ENCODE measurements around the gene ATF4. TPM values are rescaled to one million over a fixed set of nuclear protein-coding genes. Genes with fewer than 3 reads are reported as not detected.

ATF4 gene
- total and polyA plus RNA-seq, 7 donors, result 246 to 1,369 (median 839) TPM

GRCh38 chr22:39476664-39477063 lies 43.7 kb upstream of the ATF4 start:
- no peak for ATAC-seq
- DNase-seq, result no peak
- H3K36me3 ChIP-seq (ENCODE audit: insufficient read depth in 1 of 2, low read depth in 1 of 2), result no peaks in the 10 kb centered on the region
- no peaks in the 10 kb centered on the region for H3K9me3 ChIP-seq
- TF ChIP-seq, protein P1, sequence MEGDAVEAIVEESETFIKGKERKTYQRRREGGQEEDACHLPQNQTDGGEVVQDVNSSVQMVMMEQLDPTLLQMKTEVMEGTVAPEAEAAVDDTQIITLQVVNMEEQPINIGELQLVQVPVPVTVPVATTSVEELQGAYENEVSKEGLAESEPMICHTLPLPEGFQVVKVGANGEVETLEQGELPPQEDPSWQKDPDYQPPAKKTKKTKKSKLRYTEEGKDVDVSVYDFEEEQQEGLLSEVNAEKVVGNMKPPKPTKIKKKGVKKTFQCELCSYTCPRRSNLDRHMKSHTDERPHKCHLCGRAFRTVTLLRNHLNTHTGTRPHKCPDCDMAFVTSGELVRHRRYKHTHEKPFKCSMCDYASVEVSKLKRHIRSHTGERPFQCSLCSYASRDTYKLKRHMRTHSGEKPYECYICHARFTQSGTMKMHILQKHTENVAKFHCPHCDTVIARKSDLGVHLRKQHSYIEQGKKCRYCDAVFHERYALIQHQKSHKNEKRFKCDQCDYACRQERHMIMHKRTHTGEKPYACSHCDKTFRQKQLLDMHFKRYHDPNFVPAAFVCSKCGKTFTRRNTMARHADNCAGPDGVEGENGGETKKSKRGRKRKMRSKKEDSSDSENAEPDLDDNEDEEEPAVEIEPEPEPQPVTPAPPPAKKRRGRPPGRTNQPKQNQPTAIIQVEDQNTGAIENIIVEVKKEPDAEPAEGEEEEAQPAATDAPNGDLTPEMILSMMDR (IDR thresholded peaks at IDR 0.05), result no peak
- intact Hi-C loops (cut with DNase I), result no loop called here
- H3K27ac ChIP-seq, result no peak overlapping the region
- no peaks in the 10 kb centered on the region for H3K4me1 ChIP-seq
- no peak overlapping the region for H3K4me3 ChIP-seq
- 79 to 80% (median 80%) methylated on average over 13 of the region's 13 CpGs for WGBS, 3 donors
- H3K27me3 ChIP-seq (ENCODE audit: insufficient read depth in 3 of 3, low read length in 2 of 3), result no peaks in the 10 kb centered on the region

DNA sequence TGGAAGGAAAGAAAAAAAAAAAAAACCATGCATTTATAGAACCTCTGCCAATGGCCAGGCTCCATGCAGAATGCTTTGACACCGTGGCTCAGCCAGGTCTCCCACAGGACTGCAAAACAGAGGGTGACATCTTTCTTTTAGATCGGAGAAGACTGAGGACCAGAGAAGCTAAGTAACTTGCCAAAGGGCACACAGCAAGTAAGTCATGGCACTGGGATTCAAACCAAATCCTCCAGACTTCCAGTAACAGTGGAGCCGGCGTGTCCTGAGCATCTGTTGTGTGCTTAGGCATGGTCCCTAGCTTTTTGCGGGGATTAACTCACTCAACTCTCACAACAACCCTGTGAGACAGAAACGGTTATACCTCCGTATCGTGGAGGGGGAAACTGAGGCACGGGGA lies 42.8 kb upstream of the ATF4 start:
- 51 to 60% (median 57%) methylated on average over 9 of the region's 9 CpGs for WGBS, 3 donors

DNA sequence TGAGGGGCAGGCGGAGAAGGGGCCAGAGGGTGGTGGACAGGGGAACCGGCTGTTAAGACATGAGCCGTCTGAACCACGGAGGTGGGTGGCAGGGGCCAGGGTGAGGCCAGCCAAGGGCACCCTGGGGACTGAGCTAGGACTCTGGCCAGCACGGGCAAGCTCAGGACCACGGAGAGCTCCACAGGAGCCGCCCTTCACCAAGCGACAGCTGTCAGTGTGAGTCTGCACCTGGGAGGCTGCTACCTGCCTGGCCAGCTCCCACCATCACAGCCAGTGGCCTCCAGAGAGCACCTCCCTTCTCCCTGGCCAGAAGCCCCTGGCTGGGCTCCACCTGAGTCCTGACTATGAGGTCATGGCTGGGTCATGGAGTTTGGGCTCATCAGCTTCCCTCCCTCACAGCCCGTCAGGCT lies 41.9 kb upstream of the ATF4 start:
- intact Hi-C loops (cut with DNase I), result no loop called here
- Histone ChIP-seq H3K9me3 (no peaks in the 10 kb centered on the region), H3K4me3 (no peak overlapping the region), H3K27ac (no peak overlapping the region), H3K27me3 (ENCODE audit: insufficient read depth in 3 of 3, low read length in 2 of 3) (no peaks in the 10 kb centered on the region), H3K36me3 (ENCODE audit: insufficient read depth in 1 of 2, low read depth in 1 of 2) (no peaks in the 10 kb centered on the region), H3K4me1 (no peaks in the 10 kb centered on the region)
- TF ChIP-seq, protein P1 (IDR thresholded peaks at IDR 0.05), result no peak
- ATAC-seq (peak in 3 of 4 donors; percentile 32 to 51 (median 39)), DNase-seq (peak in 1 of 2 donors; percentile 55)
- WGBS, 3 donors, result 24 to 34% (median 25%) methylated on average over 9 of the region's 9 CpGs

More for the DNA sequence above, 42.8 kb upstream of the ATF4 start:
- Histone ChIP-seq H3K9me3 (no peaks in the 10 kb centered on the region), H3K27me3 (ENCODE audit: insufficient read depth in 3 of 3, low read length in 2 of 3) (no peaks in the 10 kb centered on the region), H3K4me1 (no peaks in the 10 kb centered on the region), H3K36me3 (ENCODE audit: insufficient read depth in 1 of 2, low read depth in 1 of 2) (no peaks in the 10 kb centered on the region), H3K4me3 (no peak overlapping the region), H3K27ac (no peak overlapping the region)
- TF ChIP-seq, protein P1 (IDR thresholded peaks at IDR 0.05), result no peak
- ATAC-seq (no peak), DNase-seq (no peak)
- intact Hi-C loops (cut with DNase I), result no loop called here

- Histone ChIP-seq H3K36me3 (ENCODE audit: insufficient read depth in 1 of 2, low read depth in 1 of 2) (no peaks in the 10 kb centered on the region), H3K27ac (no peak overlapping the region), H3K4me3 (no peak overlapping the region), H3K27me3 (ENCODE audit: insufficient read depth in 3 of 3, low read length in 2 of 3) (no peaks in the 10 kb centered on the region), H3K4me1 (no peaks in the 10 kb centered on the region), H3K9me3 (no peaks in the 10 kb centered on the region)
- ATAC-seq, result no peak
- intact Hi-C loops (cut with DNase I), result no loop called here
- TF ChIP-seq, protein P1 (IDR thresholded peaks at IDR 0.05), result no peak
- 74 to 81% (median 78%) methylated on average over 3 of the region's 3 CpGs for WGBS, 3 donors
- no peak for DNase-seq
Measured at GRCh38 chr22:39479254-39479653, 41.1 kb upstream of the ATF4 start.

GRCh38 chr22:39480557-39480956 lies 39.8 kb upstream of the ATF4 start:
- no peak overlapping the region for H3K4me3 ChIP-seq
- intact Hi-C loops (cut with DNase I), result no loop called here
- no peaks in the 10 kb centered on the region for H3K9me3 ChIP-seq
- H3K27ac ChIP-seq, result no peak overlapping the region
- H3K27me3 ChIP-seq (ENCODE audit: insufficient read depth in 3 of 3, low read length in 2 of 3), result no peaks in the 10 kb centered on the region
- no peaks in the 10 kb centered on the region for H3K4me1 ChIP-seq
- ATAC-seq (no peak), DNase-seq (no peak)
- H3K36me3 ChIP-seq (ENCODE audit: insufficient read depth in 1 of 2, low read depth in 1 of 2), result no peaks in the 10 kb centered on the region
- WGBS, 3 donors, result 71 to 89% (median 83%) methylated on average over 1 of the region's 1 CpG
- TF ChIP-seq, protein P1 (IDR thresholded peaks at IDR 0.05), result no peak

Measured in psoas muscle (tissue), 8 donors.